ENCODE results near the gene PLAC8L1.
A peak's percentile ranks its signal among the peaks of the same experiment; 100 is the strongest.
"Not testable (repeated sequence)": the region's sequence is repeated elsewhere in the genome, so short reads cannot be mapped to it uniquely, and the experiment has no call there.

Gene PLAC8L1, protein sequence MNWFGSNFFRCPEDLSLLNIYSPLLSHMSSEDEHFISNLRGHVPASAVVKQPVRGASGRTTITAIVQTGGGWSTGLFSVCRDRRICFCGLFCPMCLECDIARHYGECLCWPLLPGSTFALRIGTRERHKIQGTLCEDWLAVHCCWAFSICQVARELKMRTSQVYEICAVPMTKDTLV

DNA sequence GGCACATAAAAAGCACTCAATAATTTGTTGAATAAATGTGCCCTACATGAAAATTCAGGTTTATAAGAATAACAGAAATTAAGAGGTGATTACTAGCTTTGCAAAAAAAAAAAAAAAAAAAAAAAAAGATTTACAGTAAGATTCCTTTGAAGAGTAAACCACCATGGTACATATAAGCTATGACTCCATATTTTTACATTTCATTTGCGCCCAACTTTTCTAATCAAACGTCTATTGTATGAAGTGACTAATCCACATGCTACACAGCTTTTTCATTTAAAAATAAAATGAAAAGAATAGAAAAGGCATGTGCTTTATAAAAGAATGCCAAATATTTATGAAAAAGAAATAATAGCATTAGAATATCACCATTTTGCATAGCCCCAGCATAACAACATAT lies at the start of gene PLAC8L1:
Gene PLAC8L1, minus strand, starts transcription at position 101 of the 400 bp plus-strand sequence. CDS start 1,266 bp downstream, outside the sequence.
- DNase-seq = no peak

DNA sequence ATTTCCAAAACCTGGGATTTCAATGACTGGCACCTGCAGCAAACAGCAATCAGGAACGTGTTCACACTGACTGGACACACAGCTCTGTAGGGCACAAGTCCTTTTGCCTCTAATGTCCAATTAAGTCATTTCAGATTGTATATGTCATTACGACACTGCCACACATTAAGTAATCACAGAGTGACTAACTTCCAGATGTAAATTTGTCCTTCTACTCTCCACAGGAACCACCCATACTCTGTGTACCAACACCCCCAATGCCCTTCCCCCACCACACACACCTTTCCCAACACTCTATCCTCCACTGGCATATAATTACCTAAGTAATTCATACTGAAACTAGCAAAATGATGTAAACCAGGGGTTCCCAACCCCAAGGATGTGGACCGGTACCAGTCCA lies 46.6 kb upstream of the PLAC8L1 start:
- DNase-seq = no peak

DNA sequence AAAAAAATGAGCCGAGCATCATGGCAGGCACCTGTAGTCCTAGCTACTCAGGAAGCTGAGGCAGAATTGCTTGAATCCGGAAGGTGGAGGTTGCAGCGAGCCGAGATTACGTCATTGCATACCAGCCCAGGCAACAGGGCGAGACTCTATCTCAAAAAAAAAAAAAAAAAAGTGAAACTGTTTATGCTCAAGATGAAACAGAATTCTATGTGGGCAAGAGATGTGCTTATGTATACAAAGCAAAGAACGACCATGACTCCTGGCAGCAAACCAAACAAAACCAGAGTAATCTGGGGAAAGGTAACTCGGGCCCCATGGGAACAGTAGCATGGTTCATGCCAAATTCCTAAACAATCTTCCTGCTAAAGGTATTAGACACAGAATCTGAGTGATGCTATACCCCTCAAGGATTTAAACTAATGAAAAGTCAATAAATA lies 32.6 kb upstream of the PLAC8L1 start:
- DNase-seq = no peak

DNA sequence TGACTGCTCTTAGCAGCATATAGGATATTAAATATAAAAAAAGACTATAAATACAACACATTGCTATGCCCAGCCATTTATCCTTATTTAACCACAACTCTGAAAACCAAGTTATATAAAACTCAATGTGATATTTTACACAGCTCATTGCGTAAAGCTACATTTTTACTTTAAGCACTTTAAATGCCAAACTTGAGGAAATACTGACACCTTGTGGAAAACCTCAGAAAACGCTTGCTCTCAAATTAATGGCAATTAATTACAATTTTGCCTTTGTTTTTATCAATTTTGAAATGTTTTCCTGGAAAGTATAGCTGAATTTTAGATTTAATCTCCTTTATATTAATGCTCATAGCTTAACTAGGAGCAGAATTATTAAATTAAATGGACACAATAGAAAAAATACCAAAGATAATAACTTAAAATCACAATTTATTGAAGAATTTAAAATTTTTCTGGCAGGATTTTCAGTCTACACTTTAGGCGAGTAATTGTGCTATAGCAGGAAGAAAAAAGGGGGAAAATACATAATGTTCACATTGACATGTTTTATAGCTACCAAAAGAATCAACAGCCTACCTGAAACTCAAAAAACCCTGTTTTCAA lies 25.2 kb upstream of the PLAC8L1 start:
- peak in 1 of 2 donors; percentile 33 for DNase-seq

DNA sequence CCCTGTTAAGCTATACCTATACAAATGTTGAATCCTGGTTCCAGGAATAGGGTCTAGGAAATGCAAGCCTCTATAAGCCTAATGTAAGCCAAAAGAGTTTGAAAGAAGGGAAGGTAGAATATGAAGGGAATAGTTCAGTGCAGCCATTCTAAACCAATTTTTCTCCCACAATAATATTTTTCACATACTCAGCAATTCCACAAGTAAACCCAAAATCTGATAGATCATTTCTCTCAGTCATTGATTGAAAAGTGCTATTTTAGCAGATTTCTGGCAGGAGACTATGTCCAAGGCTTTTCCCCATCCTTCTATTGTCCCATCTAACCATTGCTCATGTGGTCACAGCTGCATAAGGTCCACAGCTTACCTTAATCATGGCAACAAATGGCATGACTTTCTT lies 20.7 kb upstream of the PLAC8L1 start:
- DNase-seq = no peak

DNA sequence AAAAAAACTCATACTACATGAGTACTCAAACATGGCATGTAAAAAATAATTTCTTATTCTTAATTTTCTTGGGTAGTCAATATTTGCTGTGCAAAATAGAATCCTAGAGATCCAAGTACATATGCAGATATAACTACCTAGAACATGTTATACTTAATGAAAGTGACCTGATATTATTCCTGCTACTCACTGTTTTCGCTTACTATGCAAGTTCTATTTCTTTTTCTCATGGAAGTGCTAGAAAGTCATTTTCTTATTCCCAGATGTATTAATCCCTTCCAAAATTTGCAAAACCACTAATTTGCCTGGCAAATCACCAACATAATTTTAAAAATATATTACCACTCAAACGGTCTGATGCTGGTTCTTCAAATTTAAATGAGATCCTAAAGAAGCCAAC lies 19.2 kb upstream of the PLAC8L1 start:
- DNase-seq = no peak

DNA sequence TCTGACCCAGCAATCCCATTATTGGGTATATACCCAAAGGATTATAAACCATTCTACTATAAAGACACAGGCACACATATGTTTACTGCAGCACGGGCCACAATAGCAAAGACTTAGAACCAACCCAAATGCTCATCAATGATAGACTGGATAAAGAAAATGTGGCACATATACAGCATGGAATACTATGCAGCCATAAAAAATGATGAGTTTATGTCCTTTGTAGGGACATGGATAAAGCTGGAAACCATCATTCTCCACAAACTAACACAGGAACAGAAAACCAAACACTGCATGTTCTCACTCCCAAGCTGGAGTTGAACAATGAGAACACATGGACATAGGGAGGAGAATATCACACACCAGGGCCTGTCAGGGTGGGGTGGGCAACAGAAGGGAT lies 16.1 kb upstream of the PLAC8L1 start:
- DNase-seq = not testable (repeated sequence)

DNA sequence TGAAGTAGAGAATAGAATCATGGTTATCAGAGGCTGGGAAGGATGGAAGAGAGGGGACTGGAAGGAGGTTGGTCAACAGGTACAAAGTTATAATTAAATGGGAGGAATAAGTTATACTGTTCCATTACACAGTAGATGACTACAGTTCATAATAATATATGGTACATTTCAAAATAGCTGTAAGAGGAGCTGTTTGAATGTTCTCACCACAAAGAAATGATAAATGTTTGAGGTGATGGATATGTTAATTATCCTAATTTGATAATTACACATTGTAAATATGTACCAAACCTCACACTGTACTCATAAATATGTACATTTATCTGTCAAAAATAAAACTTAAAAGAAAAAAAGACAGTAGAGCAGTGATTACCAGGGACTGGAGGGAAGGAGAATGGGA lies 12.9 kb upstream of the PLAC8L1 start:
- no peak for DNase-seq

DNA sequence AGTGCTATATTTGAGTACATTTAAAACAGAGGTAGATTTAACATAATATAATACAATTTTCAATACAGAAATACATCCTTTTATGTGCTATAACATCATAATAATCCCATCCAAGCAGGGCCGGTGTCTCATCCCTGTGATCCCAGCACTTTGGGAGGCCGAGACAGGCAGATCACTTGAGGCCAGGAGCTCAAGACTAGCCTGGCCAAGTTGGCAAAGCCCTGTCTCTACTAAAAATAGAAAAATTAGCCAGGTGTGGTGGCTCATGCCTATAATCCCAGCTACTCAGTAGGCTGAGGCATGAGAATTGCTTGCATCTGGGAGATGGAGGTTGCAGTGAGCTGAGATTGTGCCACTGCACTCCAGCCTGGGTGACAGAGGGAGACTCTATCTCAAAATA lies 11.8 kb upstream of the PLAC8L1 start:
- not testable (repeated sequence) for DNase-seq

DNA sequence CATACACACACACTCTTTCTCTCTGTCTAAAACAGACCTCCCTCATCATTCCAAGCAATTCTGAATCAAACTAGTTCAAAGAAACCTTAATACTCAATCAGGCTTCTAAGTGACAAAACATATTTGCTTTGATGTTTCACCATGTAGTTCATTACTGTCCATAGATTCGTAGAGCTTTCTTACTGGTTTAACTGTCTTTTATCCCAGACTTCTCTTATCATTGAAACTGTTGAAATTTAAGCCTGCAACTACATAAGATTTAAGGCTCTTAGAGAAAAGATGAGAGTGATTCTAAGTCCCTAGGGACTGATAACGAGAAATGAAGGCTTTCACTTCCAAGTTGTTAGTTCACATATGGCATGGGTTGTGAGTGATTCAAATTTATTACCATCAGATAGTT lies 11.0 kb upstream of the PLAC8L1 start:
- DNase-seq = no peak

DNA sequence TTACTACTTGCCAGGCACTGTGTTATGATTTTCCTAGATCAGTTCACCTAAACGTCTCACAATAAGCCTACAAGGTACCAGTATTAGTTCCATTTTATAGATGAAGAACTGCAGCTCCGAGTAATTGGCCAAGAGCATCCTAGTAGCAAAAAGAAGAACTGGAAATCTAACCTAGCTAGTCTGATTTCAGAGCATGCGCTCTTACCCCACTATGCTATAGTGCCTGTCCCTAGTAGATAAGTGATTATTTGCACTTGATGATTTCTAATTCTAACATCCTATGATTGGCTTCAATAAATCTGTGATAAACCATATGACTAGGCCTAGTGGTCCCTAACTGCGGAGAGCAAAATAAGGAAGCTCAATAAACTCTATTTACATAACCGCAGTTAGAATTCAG lies 7.1 kb upstream of the PLAC8L1 start:
- DNase-seq = no peak

DNA sequence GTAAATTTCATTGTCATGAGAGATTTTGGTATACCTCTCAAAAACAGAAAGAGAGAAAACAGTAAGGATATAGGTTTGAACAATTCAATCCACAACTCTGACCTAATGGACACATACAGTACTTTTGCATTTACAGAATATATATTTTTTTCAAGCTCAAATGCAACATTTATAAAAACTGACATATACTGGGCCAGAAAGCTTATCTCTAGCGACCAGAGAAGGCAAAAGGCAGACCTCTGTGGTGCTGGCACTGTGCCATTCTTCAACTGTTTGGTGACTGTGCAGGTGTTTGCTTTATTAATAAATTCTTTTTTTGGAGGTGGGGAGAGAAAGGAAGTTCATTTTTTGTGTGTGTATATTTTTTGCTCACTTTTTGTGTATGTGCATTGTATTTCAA lies 6.0 kb upstream of the PLAC8L1 start:
- DNase-seq = no peak

DNA sequence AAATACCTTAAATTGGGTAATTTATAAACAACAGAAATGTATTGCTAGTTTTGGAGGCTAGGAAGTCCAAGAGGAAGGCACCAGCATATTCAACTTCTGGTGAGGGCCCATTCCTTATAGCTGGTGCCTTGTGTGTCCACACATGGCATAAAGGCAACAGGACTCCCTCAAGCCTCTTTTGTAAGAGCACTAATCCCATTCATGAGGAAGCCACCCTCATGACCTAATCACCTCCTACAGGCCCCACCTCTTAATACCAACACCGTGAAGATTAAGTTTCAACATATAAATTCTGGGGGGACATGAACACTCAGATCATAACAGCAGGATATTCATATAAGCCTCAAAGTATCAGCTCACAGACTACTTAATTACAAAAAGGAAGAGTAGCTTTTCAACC lies 4.0 kb upstream of the PLAC8L1 start:
- no peak for DNase-seq

DNA sequence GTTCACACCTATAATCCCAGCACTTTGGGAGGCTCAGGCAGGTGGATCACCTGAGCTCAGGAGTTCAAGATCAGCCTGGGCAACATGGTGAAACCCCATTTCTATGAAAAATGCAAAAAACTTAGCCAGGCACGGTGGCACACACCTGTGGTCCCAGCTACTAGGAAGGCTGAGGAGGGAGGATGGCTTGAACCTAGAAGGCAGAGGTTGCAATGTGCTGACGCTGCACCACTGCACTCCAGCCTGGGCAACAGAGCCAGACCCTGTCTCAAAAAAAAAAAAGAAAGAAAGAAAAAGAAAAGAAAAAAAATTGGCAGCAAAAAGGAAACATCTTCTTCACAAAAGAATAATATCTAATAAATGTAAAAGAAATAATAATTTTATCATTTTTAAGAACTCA lies 3.5 kb upstream of the PLAC8L1 start:
- not testable (repeated sequence) for DNase-seq

DNA sequence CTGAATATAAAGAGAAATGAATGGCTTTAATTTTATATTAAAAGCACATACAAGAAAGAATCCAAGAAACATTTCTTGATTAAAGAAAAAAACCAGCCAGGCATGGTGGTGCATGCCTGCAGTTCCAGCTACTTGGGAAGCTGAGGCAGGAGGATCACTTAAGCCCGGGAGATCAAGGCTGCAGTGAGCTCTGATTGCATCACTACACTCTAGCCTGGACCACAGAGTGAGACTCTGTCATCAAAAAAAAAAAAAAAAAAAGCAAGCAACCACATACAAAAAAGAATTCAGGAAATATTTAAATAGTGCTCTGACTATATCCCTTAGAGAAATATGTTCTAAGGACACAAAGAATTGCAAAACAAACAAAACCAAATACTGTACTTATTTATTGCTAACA lies 2.5 kb upstream of the PLAC8L1 start:
- no peak for DNase-seq

DNA sequence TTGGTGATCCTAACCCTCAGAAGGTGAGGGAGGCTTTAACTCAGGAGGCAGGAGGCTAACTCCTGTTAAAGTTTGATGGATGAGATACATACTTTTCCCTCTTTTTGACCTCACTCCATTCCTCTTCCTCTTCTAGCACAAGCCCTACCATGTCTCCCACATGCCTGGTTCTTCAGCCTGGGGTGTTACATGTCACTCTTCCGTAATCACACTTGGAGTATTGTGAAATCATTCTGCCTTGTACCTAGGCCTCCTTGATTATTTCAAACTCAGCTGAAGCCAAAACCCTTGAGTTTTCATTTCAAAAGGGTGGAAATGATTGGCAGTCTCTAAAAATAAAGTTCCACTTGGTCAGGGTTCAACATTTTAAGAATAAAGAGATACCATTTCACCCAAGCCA lies 1.8 kb downstream of the PLAC8L1 start:
- DNase-seq = no peak

DNA sequence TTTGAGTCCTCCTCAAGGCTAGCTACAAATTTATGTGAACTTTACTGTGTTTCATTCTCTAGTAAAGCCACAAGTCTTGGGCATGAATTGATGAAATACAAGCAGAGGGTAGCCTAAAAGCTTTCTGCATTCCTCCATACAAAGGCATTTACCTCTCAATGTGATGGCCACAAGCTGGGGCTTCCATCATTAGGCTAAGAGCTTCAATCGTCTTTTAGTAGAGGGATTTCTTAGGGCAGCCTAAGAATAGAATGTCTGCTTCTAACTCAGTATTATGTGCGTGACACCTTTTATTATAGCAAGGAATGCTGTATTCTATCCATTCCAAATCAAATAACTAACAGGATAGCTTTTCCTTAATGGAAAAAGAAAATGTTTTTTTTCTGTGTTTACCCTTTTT lies 3.7 kb downstream of the PLAC8L1 start:
- DNase-seq = no peak

DNA sequence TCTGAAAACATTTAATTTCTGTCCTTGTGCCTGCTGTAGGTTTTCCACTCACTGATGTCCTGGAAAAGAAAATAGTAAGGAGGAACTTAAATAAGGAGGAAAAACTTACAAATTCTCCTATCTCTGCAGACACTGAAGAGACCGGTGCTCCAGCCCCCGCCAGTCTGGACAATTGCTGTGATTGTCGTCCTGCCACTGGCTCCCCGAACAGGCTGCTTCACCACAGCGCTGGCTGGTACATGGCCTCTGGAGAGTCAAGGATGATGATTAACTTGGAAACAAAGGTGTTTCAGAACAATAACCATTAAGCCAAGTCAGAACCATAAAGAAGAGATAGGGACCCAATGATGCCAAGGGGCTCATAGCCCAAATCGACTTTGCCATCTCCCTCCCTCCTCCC lies 7.3 kb downstream of the PLAC8L1 start:
- no peak for DNase-seq

DNA sequence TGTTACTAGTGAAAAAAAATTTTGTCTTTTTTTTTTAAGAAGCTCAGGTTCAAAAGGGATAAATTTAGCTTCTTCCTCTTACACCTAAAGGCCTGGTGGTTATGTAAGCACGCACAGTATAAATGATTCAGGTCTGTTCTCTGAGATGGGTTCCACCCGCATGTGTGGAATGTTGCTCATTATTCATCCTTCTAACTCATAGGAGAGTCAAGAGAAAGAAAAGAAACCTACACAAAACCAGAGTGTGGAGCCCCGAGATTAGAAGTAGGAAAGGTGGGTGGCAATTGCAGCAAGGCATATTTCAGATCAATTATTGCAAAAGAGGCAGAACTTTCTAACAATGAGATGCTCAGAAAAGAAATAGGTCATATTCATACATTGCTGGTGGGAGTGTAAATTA lies 13.5 kb downstream of the PLAC8L1 start:
- no peak for DNase-seq

DNA sequence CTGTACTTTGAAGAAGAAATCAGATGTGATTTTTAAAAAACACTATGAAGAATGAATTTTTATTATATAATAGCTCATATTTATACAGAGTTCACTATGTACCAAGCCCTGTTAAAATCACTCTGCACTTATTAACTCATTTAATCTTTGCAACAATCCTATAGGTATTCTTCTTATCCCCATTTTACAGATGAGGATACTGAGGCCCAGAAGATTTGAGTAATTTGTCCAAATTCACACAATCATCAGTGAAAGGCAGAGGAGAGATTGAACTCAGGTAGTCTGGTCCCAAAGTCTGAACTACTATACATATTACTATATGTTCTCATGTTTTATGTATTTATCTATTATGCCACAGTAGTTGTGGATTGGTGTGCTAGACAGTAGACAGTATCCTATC lies 16.1 kb downstream of the PLAC8L1 start:
- no peak for DNase-seq

DNA sequence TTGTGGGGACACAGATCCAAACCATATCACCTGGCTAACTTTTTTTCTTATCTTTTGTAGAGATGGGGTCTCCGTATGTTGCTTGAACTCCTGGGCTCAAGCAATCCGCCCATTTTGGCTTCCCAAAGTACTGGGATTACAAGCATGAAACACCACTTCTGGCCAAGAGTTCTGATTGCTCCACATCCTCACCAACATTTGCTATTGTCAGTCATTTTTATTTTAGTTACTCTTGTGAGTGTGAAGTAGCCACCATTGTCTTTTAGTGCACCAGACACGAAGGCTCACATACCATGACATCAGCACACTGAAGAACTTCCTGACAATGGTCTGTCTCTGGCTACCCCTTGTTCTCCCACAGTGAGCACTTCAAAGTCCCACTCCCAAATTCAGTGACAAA lies 17.3 kb downstream of the PLAC8L1 start:
- DNase-seq = no peak

DNA sequence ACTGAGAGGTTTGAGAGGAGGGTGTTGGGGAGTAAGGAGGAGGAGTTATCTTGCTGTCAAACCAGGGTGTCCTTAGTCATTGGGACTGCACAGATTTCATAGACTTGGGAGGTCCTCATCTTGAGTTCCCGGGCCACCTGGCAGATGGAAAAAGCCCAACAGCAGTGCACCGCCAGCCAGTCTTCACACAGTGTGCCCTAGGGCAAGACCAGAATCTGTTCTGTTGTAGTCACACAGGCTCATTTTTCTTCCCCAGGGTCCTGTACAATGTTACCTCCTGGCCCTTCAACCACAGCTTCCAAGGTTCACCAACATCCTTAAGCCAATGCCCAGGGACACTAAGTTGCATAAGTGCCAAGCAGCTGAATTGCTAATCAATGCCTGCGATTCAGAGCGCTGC lies 21.0 kb downstream of the PLAC8L1 start:
- no peak for DNase-seq

DNA sequence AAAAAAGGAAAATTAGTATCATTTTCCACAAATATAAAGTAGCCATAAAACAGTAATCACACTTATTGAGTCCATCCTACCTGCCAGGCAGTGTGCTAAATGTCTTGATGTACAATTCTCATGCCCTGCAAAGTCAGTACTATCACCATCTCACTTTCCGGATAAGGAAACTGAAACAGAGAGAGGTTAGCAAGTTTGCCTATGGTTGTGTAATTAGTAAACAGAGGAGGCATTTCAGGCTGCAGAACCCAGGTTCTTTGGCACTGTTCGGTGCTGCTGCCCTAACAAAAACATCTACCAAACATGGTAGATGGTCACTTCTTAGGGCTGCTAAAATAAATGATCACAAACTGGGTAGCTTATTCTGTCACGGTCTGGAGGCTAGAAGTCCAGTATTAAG lies 22.6 kb downstream of the PLAC8L1 start:
- no peak for DNase-seq

DNA sequence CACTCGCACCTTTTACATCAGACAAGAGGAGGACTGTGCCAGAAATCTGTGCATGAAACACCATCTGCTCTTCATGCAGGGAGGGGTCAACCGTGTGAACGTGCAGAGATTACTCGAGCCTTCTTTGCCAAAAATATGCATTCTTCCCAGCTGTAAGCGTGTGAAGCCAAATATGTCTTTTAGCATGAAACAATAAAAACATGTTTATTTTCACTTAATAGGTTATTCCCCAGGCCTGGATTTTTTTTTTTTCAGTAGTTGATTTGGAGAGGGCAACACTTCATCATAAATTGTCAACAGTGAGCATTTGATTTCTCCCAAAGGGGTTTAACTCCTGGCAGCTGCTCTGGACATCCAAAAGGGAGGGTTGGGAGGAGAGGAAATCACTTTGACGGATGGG lies 23.8 kb downstream of the PLAC8L1 start:
- no peak for DNase-seq

DNA sequence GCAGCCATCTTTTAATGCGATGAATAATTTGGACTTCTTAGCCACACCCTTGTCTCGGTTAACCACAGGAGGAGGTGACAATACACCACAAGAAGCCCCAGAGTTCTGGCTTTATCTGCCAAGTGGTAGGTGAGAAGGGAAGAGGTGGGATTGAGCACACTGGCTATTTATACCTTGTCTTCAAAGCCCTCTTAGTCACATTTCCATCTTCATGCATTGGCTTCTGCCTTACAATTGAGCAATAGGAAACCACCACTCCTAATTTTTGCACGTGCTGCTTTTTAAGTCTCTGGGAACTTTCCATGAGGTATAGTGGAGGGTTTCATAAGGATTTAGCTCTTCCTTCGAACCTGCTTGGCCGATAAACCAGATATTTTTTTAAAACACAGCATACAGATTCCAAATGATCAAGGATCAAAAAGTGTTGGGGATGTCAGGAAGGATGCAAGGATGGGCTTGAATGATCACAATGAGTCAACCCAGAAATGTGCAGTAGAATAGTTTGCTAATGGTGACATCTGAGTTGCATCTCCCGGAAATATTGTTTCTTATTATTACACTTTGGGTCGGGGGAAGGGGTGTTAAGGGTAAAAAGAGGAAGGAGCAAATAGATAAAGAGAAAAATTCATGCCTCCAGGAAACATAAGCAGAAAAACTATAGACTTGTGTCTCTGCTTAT lies 25.5 kb downstream of the PLAC8L1 start:
- peak in 1 of 2 donors; percentile 5 for DNase-seq
